DOHH2 (cell line): Measurements from ENCODE around the gene TBC1D22A.

Source experiments
- EZH2phosphoT487 ChIP-seq: fragments of 200-600 bp; sonication (generic); IDR thresholded peaks from 2 replicates; pipeline ENCODE4 v1.6.1; 2017; ENCODE audit warnings: borderline replicate concordance, mild to moderate bottlenecking, antibody characterized with exemption, low read length, moderate library complexity, mixed read lengths
- TF ChIP-seq, protein P1 (sequence below): fragments of 200-600 bp; sonication (generic); IDR thresholded peaks from one replicate; pipeline ENCODE4 v1.5.1; 2014; ENCODE audit warnings: antibody characterized with exemption, mild to moderate bottlenecking, low read depth, low read length; ENCODE audit not compliant: poor library complexity, severe bottlenecking

DNA sequence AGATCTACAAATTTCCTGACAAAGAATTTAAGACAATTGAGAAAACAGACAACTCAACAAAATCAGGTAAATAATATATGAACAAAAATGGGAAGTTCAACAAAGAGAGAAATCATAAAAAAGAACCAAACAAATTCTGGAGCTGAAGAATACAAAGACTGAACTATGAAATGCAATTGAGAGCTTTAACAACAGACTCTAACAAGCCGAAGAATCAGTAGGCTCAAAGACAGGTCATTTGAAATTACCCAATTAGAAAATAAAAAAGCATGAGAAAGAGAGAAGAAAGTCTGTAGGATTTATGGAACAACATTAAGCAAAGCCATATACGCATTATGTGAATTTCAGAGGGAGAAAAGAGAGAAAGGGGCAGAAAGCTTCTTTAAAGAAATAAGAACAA, 72.8 kb downstream of the TBC1D22A start:
- TF ChIP-seq, protein P1, sequence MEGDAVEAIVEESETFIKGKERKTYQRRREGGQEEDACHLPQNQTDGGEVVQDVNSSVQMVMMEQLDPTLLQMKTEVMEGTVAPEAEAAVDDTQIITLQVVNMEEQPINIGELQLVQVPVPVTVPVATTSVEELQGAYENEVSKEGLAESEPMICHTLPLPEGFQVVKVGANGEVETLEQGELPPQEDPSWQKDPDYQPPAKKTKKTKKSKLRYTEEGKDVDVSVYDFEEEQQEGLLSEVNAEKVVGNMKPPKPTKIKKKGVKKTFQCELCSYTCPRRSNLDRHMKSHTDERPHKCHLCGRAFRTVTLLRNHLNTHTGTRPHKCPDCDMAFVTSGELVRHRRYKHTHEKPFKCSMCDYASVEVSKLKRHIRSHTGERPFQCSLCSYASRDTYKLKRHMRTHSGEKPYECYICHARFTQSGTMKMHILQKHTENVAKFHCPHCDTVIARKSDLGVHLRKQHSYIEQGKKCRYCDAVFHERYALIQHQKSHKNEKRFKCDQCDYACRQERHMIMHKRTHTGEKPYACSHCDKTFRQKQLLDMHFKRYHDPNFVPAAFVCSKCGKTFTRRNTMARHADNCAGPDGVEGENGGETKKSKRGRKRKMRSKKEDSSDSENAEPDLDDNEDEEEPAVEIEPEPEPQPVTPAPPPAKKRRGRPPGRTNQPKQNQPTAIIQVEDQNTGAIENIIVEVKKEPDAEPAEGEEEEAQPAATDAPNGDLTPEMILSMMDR = no peak
- TF ChIP-seq EZH2phosphoT487 = no peak
